ENCODE measurements around the gene C20orf204.

The C20orf204 gene

GRCh38 chr20:64080013-64080812 lies 44.2 kb downstream of the C20orf204 start, which contains the start of gene OPRL1:
TSS of gene OPRL1 (plus strand) at chr20:64080082. CDS start at chr20:64092721, 12,639 bp downstream.
- TF ChIP-seq CTCF (IDR thresholded peaks at IDR 0.05; ENCODE audit: low read depth, low read length) = no peak
- DNase-seq (ENCODE audit: low read depth, low spot score) = peak; percentile 22
- in situ Hi-C loops (cut with HindIII; ENCODE audit: low sequenced_read_pairs) = no loop called here
- H3K4me3 ChIP-seq (ENCODE audit: low read depth, low read length) = peak within 1 kb of the TSS; percentile 63

- DNase-seq (ENCODE audit: low read depth, low spot score) = no peak
- no peak overlapping the region for H3K4me3 ChIP-seq (ENCODE audit: low read depth, low read length)
- in situ Hi-C loops (cut with HindIII; ENCODE audit: low sequenced_read_pairs) = no loop called here
- TF ChIP-seq CTCF (IDR thresholded peaks at IDR 0.05; ENCODE audit: low read depth, low read length) = no peak
Measured at GRCh38 chr20:64080813-64081623, 45.0 kb downstream of the C20orf204 start.

DNA sequence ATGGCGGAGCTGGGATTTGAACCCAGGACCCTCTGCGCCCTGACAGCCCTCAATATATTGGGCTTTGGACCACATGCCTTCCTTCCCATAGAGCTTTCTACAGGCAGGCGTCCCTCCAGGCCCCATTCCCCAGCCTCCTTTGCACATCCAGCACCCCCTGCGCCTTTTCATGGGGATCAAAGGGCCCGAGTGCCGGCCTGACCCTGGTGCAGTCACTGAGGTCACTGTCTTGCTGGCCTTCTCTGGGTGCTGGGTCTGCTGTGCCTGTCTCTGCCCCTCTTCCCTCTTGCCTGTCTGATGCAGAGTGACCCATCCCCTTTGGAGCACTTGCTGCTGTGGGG lies 45.6 kb downstream of the C20orf204 start:
- in situ Hi-C loops (cut with HindIII; ENCODE audit: low sequenced_read_pairs) = no loop called here
- no peak overlapping the region for H3K4me3 ChIP-seq (ENCODE audit: low read depth, low read length)
- TF ChIP-seq CTCF (IDR thresholded peaks at IDR 0.05; ENCODE audit: low read depth, low read length) = no peak
- DNase-seq (ENCODE audit: low read depth, low spot score) = no peak

DNA sequence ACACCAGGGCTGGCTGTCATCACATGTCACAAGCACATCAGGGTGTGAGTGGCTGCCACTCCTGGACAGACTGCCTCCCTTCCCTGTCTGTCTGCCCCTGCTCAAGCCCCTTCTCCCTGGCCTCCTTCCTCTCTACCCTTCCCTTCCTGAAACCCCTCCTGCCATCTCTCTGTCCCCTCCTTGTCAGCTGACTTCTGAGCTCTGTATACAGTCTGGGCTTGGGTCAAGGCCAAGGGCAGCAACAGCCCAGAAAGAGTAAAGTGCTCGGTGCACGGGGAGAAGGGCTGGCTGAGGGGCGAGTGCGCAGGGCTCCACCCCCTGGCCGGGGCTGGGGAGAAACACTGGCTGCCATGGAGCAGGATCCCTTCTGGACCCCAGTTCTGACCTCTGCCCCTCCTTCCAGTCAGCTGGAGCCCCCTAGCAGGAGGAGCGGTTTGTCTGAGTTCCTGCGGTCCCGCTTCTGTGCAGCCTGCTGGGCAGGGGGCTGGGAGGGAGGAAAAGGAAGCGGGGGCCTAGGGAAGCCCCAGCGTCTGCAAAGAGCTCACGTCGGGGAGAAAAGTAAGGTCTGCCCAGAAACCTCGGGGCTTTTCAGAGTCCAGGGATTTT lies 46.2 kb downstream of the C20orf204 start:
- DNase-seq (ENCODE audit: low read depth, low spot score) = no peak
- no peak for TF ChIP-seq CTCF (IDR thresholded peaks at IDR 0.05; ENCODE audit: low read depth, low read length)
- in situ Hi-C loops (cut with HindIII; ENCODE audit: low sequenced_read_pairs) = no loop called here
- H3K4me3 ChIP-seq (ENCODE audit: low read depth, low read length) = no peak overlapping the region

- in situ Hi-C loops (cut with HindIII; ENCODE audit: low sequenced_read_pairs) = no loop called here
- no peak for DNase-seq (ENCODE audit: low read depth, low spot score)
- no peak for TF ChIP-seq CTCF (IDR thresholded peaks at IDR 0.05; ENCODE audit: low read depth, low read length)
- peak overlapping the region; percentile 26 for H3K4me3 ChIP-seq (ENCODE audit: low read depth, low read length)
Measured at GRCh38 chr20:64082820-64083377, 46.9 kb downstream of the C20orf204 start.

DNA sequence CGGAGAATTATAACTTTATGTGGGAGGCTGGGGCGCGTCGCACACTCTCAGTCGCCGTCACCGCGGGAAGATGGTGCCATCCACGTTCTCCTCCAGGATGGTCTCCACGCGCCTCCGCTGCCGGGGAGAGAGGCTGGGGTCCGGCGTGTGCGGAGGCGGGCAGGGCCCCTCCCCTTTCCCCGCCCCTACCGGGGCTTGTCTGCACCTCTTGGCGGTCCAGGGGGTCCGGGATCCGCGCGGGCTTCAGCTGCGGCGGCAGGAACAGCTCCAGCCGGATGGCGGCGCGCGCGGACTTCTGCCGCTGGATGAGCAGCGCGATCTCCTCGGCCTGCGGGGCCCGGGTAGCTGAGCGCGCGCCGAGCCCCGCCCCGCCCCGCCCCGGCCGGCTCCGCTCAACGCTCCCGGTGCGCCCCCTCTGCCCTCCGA lies 47.4 kb downstream of the C20orf204 start:
- in situ Hi-C loops (cut with HindIII; ENCODE audit: low sequenced_read_pairs) = no loop called here
- peak; percentile 70 for TF ChIP-seq CTCF (IDR thresholded peaks at IDR 0.05; ENCODE audit: low read depth, low read length)
- peak; percentile 57 for DNase-seq (ENCODE audit: low read depth, low spot score)
- peak overlapping the region; percentile 26 for H3K4me3 ChIP-seq (ENCODE audit: low read depth, low read length)
